ENCODE results near the gene SIK3.

DNA sequence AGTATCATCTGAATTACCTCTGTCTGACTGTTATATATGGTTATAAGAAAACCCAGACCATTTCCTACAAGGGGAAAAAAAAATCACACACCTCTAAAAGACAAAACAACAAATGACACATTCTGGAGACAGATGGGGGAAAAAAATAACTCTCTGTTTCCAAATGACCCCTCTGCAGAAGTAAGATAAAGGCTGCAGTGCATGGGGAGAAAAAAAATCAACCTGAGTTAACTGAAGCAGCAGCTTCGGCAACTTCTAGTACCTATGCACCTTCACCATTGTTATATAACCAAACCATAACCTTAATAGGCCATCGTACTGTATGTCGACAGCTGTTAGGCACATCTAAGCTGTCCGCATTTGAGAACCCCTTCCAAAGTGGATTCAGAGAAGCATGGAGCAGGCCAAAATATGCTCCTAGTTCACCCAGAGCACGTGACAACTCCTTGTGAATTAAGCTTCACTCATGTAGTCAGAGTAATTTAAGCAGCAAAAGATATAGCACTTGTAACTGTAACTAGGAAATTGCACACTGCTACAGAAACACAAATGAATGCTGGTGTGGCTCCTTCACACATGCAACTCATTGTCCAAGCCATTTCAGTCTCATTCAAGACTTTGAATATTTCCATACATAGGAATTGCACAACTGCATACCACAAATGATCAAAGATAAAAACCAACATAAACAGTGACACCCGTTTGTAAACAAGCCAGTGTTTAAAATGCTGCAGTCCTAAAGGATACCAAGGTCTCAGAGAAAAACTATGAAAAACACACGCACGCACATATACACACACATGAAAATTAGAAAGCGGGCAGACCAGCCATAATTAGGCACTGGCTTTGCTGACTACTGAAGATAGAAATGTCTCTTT is 2.7 kb downstream of the SIK3 start:
- no peak for TF ChIP-seq POLR2AphosphoS5 (IDR thresholded peaks at IDR 0.05)
- TF ChIP-seq, protein P1, sequence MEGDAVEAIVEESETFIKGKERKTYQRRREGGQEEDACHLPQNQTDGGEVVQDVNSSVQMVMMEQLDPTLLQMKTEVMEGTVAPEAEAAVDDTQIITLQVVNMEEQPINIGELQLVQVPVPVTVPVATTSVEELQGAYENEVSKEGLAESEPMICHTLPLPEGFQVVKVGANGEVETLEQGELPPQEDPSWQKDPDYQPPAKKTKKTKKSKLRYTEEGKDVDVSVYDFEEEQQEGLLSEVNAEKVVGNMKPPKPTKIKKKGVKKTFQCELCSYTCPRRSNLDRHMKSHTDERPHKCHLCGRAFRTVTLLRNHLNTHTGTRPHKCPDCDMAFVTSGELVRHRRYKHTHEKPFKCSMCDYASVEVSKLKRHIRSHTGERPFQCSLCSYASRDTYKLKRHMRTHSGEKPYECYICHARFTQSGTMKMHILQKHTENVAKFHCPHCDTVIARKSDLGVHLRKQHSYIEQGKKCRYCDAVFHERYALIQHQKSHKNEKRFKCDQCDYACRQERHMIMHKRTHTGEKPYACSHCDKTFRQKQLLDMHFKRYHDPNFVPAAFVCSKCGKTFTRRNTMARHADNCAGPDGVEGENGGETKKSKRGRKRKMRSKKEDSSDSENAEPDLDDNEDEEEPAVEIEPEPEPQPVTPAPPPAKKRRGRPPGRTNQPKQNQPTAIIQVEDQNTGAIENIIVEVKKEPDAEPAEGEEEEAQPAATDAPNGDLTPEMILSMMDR (IDR thresholded peaks at IDR 0.05): no peak

Measured in prostate gland (tissue), 2 donors.